G401.6 (cell line): ENCODE measurements around the gene TEN1.
"Not testable (repeated sequence)": the region's sequence is repeated elsewhere in the genome, so short reads cannot be mapped to it uniquely, and the experiment has no call there.

ENCODE experiments used
- FAIRE-seq: peaks from 2 replicates; lab custom pipeline; 2012; peaks lifted over from hg19 to GRCh38; lab: Jason Lieb, UNC

Gene TEN1, protein sequence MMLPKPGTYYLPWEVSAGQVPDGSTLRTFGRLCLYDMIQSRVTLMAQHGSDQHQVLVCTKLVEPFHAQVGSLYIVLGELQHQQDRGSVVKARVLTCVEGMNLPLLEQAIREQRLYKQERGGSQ

DNA sequence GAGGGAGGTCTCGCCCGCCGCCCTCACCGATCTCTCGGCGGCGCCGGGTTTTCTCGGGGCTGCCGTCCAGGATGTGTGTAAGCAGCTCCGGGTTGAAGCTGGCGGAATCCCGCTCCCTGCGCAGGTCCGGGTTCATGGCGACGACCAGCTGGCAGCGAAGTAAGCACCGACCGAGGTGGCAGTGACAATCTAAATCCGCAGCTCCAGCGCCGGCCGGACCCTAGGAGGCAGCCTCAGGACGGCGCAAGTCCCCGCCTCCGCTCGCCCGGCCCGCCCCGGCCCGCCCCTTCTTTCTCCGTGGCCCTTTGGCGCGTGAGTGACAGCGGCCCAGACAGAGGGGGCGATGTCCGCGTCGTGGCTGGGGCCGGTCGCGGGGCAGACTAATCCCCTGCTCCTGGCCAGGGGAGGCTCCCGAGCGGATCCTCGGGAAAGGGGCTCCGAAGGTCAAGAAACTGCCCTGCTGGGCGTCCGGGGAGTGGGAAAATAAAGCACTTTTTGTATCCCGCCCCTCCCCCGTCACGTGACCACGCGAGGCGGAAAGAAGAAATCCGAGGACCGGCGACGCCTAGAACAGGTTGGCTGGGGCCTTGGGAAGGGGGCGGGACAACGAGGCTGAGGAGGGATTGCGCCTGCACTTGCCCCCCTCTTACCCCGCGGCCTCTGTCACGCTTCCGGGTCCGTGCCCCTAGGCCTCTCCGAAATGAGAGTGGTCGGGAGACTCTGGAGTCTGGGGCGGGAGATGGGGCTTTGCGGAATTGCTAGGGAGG, at the start of gene TEN1, which contains the start of gene ACOX1:
Gene TEN1 (plus strand): TSS at position 303 of the 767 bp plus-strand sequence. CDS start 6,953 bp downstream, outside the sequence.
Gene ACOX1 (minus strand): TSS at position 229 of the 767 bp plus-strand sequence. CDS start 93 bp downstream, at position 136.
- peak; percentile 97 for FAIRE-seq

DNA sequence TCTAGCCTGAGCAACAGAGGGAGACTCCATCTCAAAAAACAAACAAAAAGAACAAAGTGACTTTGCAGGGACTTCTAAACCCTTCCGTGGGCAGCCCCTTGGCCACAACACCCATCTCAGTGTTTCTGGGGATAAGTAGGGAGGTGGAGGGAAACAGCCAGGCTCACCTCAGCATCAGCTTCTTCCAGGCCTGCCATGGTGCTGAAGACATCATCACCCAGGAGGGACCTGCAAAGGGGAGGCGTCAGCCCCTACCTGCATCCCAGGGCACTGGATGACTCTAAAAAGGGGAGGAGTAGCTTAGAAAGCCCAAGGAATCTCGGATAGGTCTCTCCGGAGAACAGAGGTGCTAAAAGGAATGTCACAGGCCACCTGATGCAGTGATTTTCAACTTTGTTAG, 48.0 kb upstream of the TEN1 start:
- no peak for FAIRE-seq

DNA sequence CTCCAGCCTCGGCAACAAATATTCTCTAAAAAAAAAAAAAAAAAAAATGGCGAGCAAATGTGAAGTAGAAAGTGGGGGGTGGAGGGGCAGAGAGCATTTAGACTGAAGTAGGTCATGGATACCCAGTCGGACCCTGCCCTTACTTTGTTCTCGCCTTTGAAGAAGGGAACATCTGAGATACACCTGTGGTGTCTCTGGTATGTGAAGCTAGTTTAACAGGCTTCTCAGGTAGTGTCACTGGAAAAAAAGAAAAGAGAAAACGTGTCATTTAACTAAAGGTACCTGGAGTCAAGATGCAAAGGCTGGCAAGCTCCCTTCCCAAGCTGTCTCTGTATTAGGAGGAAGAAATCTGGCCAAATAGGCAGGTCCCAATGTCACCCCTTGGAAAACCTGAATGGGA, 46.2 kb upstream of the TEN1 start:
- no peak for FAIRE-seq

DNA sequence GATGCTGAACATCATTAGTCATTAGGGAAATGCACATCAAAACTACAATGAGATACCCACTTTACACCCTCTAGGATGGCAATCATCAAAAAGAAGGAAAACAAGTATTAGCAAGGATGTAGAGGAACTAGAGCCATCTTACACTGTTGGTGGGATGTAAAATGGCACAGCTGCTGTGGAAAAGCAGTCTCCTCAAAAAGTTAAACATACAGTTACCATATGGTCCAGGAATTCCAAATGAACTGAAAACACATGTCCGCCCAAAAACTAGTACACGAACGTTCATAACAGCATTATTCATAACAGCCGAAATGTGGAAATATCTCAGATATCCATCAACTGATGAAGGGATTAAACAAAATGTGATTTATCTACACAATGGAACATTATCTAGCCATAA, 45.2 kb upstream of the TEN1 start:
- no peak for FAIRE-seq

DNA sequence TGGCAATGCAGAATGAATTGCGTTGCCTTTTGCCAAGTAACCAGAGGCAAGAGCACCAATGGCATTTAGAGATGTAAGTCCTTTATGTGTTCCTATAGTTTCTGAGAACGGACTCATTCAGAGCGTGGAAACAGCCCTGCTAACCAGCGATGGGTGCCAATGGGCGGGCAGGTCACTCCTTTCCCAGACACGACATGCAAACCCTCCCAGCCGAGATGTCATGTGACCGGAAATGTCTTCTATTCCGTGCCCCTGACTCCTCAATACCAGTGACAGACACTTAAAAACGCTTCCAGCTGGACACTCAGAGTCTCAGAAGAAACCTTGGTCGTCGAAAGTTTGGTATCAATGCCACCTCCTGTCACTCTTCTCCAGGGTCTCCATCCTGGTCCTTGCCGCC, 41.4 kb upstream of the TEN1 start:
- no peak for FAIRE-seq

DNA sequence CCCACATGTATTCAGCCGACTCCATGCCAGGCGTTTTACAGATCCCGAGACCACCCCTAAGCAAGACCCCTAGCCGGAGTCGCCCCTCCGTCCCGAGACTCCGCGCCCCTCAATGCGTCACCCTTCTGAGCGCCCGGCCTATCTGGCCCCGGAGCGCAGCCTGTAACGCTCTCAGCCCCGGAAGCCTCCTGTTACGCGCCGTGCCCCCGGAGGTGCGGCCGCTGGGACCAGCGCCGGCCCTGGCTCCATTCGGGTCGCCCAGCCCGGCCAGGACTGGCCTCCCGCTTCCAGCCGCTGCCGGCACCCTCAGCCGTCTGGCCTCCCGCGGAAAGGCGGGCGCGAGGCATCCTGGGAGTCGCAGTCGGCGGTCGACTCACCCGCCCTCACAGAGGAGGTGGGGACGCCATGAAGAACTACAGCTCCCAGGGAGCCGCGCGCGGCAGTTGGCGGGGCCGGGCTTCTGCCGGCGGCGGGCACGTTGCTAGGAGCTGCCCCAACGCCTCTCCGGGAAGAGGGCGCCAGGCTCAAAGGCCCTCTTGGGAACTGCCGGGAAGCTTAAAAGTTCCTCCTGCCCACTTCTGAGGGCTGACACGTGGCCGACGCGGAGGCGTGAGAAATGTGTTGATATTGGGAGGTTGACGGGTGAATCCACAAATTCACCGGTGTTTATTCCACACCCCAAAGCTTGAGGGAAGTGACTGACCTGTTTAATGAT, 38.2 kb upstream of the TEN1 start, which contains the start of gene FBF1:
Gene FBF1 (minus strand): TSS at position 316 of the 715 bp plus-strand sequence. CDS start 2,893 bp downstream, outside the sequence.
- peak; percentile 89 for FAIRE-seq

DNA sequence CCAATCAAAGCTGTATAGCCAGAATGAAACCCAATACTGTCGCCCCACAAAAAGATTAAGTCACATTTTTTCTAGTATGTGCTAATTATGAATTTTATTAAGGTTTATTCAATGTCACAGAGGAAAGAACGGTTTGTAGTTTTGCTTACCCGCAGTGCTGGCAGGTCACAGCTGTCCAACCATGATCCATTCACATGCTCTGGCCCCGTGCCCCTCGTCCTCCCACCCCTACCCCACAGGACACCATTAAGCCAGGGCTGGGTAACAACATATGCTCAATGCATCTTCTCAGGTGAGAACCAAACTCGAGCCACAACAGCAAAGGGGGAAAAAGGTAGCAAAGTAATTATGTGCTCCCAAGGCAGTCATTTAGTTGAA, 37.6 kb upstream of the TEN1 start:
- FAIRE-seq = no peak

DNA sequence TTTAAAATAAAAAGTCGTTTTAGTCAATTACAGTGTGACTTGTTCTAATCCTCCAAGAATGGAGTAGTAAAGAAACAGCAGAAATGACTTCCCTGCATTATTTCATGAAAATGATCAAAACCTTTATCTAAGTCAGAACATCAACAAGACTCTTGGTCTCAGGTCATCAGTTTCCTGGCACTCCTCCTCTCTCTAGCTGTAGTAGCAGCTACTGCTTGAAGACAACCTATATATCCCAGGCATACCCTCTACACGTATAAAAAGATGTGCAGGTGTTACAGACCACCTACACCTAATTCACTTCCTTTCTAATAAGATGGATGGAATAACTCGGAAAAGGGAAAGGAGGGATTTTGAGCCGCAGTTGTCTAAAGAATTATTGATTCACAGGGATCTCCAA, 36.6 kb upstream of the TEN1 start:
- no peak for FAIRE-seq

DNA sequence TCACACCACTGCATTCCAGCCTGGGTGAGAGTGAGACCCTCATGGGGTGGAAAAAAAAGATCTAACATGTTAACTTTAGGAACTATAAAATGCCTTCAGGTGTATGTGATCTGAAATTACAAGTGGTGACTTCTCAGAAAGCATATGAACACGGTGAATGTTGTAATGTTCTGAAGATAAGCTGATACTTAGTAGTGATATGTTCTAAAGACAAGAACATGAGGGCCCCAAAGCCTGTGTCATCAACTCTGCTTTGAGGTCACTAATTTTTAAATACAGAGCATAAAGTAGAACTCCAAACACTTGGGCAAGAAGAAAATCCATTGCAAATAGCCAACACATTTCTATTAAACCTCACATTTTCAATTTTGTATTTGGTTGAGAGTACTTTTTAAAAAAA, 35.5 kb upstream of the TEN1 start:
- no peak for FAIRE-seq

DNA sequence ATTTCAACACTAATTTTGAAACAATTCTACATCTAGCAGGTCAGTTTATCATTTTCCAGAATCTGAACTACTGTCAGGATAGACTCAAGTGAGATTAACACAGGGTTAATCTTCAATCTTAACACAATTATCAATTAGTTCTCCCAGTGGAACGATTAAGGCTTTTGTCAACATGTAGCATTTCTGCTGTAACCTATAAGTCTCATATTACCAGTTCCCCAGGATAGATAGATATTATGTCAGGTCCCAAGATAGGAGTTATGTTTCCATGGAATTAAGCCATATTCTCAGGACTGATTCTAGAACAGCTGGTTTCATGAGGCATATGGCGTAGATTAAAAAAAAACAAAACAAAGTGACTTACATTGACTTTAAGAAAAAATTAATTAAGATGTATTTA, 33.8 kb upstream of the TEN1 start:
- no peak for FAIRE-seq

DNA sequence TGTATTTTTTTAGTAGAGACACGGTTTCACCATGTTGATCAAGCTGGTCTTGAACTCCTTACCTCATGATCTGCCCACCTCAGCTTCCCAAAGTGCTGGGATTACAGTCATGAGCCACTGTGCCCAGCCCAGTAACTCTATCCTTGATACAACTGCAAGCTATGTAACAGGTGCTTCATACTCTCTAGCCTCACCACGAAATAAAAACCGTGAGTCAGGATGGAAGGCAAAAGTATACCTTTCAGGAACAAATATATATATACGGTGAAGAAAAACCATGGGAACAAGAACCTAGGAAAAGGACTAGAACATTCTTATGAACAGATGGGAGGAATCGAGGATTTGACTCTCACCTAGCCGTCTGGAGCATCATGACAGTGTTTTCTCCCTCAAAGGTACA, 28.6 kb upstream of the TEN1 start:
- no peak for FAIRE-seq

DNA sequence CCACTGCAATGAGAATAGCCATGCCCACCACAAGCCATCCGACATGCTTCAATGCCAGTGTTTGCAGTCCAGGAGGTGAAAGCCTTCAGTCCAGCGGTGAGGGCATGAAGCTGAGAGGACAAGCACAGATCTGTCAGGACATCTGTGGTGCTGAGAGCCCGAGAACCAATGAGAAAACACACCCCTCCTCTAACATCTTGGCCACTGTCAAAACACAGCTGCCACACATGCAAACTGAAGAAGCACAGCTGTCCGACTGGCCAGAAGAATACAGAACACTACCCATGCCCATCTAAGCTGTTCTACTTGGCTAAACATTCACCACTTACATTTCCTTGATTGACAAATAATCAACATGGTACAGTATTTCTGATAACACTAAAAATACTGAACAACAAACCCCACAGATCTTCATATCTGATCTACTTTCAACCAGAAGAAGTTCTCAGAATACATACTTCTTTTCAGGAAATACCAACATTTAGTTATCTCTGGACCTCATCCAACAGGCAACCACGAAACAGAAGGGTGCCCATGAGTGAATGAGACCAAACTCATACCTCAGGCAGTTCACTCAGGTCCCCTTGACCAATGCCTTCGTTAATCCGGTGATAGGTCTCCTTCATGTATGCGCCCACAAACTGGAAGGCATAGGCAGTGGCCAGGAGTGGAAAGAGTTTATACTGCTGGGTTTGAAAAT, 28.0 kb upstream of the TEN1 start:
- no peak for FAIRE-seq

DNA sequence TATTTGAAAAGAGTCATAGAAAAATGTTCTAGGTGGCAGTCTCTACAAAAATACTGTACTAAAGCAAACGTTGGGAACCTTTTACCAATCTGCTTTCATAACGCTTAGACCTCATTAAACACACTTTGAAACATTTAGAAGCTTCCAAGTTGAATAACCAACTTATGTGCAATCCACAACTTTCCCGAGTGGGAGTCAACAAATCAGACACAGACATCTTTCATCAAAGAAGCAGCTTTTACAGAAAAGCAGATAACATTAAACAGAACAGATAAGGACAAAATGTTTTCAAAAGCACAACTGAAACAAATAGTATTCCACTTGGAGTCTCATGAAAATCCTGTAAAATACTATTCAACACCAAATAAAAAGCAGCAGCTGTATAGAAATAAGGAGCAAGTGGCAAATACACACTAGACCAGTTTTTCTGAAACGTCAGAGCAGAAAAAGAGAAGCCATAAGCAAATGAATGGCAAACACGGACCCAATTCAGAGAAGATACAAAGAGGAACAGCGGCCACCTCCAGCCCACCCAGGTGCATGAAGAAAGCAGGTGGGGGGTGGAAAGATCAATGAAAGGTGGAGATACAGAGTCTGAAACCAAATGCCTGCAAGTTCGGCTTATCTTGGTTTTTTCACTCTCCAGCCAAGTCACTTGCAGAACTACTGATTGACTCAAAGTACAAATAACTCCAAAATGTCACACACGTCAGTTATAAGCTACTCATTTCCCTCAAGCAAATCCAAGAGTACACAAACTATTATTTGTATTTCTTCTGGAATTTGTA, 19.8 kb upstream of the TEN1 start:
- no peak for FAIRE-seq

DNA sequence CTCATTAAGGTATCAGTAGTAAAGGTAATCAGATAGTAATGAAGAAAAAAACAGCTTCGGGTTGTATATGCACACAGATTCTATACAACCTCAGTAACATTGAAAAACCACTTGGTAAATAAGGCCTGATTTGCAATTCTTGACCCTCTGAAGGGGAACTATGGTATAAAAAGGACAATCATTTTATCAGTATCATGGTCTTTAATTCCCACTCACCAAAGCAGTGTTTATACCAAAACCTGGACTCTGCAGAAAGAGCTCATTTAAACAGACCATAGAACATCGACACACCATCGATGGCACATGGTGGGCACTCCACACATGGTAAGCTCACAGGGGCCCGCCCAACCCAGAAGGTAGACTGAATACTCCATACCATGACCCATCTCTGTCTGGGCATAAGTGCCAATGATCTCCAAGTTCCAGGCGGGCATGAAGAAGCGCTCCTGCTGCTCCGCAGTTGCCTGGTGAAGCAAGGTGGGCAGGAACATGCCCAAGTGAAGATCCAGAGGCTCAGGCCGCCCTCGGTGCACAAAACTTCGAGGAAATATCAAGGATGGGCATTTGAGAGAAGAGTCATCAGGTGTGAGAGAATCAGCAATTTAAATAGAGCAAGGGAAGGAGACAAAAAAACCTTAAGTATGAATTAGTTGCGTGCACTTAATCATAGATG, 19.1 kb upstream of the TEN1 start:
- FAIRE-seq = no peak

DNA sequence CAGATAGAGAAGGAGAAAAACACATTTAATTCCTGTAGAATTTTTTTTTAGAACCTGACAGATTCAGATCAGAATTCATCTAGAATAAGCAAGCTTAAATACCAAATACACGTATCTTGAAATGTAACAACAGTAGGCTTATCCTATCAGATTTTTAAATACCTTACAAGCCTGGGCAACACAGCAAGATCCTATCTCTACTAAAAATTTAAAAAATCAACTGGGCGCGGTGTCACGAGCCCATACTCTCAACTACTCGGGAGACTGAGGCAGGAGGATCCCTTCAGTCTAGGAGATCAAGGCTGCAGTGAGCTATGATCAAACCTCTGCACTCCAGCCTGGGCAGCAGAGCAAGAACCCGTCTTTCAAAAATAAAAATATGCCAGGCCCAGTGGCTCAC, 13.6 kb upstream of the TEN1 start:
- no peak for FAIRE-seq

DNA sequence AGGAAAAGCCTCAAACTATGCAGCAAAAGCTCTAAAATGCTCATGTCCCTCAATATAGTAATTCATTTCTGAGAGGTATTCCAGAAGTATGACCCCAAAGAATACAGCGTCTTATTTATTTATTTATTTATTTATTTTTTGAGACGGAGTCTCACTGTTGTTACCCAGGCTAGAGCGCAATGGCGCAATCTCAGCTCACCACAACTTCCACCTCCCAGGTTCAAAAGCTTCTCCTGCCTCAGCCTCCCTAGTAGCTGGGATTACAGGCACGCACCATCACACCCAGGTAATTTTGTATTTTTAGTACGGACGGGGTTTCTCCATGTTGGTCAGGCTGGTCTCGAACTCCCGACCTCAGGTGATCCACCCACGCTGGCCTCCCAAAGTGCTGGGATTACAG, 10.0 kb upstream of the TEN1 start:
- not testable (repeated sequence) for FAIRE-seq

DNA sequence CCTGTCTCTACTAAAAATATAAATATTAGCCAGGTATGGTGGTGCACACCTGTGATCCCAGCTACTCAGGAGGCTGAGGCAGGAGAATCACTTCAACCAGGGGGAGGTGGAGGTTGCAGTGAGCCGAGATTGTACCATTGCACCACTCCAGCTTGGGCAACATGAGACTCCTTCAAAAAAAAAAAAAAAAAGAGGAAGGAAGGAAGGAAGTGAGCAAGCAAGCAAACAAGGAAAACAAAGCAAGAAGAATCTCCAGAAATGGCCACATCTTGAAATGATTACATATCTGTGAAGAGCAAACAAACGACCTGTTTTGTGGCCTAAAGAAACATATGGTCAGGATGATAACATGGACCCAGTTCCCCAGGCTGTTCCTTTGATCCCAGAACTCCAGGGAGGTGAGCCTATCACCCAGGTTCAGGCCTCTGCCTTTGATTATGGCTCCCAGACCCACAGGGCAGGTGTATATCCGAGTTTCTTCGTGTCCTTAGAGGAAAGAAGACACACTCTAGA, 9.0 kb upstream of the TEN1 start:
- no peak for FAIRE-seq

DNA sequence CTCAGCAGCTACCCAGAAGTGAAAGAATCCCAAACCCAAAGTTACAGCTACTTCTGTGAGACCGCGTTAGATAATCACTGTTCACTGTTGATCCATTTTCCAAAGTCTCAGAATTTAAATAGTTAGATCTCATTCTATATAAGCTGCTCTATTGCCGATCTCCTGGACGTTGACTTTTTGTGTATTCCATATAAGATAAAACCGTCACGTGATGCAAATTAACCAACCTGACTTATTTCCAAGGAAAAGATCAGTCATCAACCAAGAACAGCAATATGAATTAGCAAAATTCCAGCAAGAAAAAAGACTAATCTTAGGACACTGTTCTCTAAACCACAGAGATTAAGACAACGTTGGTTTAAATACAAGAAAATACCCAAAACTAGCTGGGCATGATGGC, 8.4 kb upstream of the TEN1 start:
- no peak for FAIRE-seq

DNA sequence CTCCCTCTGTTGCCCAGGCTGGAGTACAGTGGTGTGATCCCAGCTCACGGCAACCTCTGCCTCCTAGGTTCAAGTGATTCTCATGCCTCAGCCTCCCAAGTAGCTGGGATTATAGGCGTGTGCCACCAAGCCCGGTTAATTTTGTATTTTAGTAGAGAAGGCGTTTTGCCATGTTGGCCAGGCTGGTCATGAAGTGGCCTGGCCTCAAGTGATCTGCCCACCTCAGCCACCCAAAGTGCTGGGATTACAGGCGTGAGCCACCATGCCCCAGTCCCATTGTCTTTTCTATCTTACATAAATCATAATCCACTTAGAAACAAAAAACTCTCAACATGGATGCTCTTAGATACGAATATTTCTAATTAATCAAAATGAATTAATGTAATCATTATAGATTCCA, 3.9 kb upstream of the TEN1 start:
- FAIRE-seq = not testable (repeated sequence)

DNA sequence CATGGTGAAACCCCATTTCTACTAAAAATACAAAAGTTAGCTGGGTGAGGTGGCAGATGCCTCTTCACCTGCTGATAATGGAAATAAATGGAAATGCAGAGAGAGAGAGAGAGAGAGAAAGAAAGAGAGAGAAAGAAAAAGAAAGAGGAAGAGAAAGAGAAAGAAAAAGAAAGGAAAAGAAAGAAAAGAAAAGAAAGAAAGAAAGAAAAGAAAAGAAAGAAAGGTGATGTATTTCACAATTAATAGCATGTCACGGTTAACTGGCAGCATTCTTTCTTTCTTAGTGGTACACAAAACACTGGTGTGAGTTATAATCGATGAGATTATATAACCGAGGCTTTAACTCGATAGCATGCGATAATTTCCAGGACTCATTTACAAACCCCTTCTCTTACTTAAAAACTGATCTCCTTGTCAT, 3.3 kb upstream of the TEN1 start:
- no peak for FAIRE-seq
